LHCN-M2 (cell line): Measurements from ENCODE around the gene NDUFV1. TPM values are rescaled to one million over a fixed set of nuclear protein-coding genes. Genes with fewer than 3 reads are reported as not detected.
"Not testable (repeated sequence)": the region's sequence is repeated elsewhere in the genome, so short reads cannot be mapped to it uniquely, and the experiment has no call there.

Experiments used
- DNase-seq: peaks from one replicate; pipeline ENCODE4 v3.0.0-alpha.2; 2012; ENCODE audit warnings: low read depth
- total RNA-seq: library from RNA; depleted of rRNA; stranded (reverse); fragments of >200 nt; gene quantifications from 2 replicates; pipeline ENCODE4 v1.2.3, GENCODE V29; 2014

Gene NDUFV1
- total RNA-seq, 1 experiment from 2014 or later = 192 TPM

GRCh38 chr11:67627441-67627811 is 20.7 kb downstream of the NDUFV1 start:
- no peak for DNase-seq

GRCh38 chr11:67627812-67628624 is 21.3 kb downstream of the NDUFV1 start:
- no peak for DNase-seq

DNA sequence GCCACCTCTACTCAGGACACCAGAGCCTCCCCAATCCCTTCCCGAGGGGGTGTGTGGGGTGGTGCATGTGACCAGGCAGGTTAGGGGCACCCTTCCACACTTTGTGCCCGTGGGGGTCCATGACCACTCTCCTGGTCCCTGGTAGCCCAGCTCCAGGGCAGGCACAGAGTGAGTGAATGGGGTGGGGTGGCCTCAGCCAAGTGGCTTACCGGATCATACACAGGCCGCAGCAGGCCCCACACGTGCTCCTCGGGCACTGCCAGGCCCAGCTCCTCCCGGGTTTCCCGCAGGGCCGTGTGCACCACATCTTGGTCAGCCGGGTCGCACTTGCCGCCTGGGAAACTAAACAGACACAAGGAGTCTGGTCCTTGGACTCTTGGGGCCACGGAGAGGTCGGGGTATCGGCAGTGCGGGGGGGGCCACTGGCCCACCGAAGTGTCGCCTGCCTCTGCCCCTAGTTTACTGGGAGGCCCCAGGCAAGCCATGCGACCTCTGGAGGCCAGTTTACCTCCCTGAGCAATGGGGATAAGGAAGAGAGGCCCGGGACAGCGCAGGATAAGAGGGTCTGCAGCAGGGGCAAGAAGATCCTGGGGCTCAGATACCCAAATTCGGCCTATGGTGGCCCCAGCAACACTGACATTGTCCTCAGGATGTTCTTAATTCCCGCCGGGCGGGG is 22.1 kb downstream of the NDUFV1 start:
- no peak for DNase-seq

- peak; percentile 66 for DNase-seq
These were observed 22.9 kb downstream of the NDUFV1 start, which contains the start of gene NUDT8 for GRCh38 chr11:67629386-67630227. NUDT8 (minus strand) TSS chr11:67629937; CDS start chr11:67629911, 26 bp downstream.

GRCh38 chr11:67630228-67630942 is 23.6 kb downstream of the NDUFV1 start:
- DNase-seq = peak; percentile 91

DNA sequence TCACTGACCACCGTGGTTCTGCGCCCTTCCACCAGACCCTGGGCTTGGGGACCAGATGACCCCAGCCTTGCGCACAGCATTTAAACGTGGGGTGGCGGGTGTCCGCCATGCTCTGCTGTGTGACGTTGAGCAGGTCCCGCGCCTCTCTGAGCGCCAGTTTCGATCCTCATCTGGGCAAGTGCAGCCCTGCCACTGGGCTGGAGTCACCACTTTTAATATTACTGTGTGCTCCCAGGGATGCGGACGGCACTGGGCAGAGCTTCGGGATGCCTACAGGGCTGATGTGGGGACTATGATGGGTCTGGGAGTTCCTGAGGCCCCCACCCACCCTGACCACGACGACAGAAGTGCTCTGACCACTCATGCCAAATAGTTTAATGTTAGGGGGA is 24.2 kb downstream of the NDUFV1 start:
- no peak for DNase-seq

GRCh38 chr11:67631411-67631810 is 24.7 kb downstream of the NDUFV1 start:
- no peak for DNase-seq

GRCh38 chr11:67631853-67632174 is 25.1 kb downstream of the NDUFV1 start:
- DNase-seq = no peak

- no peak for DNase-seq
These were observed 25.6 kb downstream of the NDUFV1 start for GRCh38 chr11:67632175-67632981.

GRCh38 chr11:67632982-67633755 is 26.4 kb downstream of the NDUFV1 start:
- no peak for DNase-seq

DNA sequence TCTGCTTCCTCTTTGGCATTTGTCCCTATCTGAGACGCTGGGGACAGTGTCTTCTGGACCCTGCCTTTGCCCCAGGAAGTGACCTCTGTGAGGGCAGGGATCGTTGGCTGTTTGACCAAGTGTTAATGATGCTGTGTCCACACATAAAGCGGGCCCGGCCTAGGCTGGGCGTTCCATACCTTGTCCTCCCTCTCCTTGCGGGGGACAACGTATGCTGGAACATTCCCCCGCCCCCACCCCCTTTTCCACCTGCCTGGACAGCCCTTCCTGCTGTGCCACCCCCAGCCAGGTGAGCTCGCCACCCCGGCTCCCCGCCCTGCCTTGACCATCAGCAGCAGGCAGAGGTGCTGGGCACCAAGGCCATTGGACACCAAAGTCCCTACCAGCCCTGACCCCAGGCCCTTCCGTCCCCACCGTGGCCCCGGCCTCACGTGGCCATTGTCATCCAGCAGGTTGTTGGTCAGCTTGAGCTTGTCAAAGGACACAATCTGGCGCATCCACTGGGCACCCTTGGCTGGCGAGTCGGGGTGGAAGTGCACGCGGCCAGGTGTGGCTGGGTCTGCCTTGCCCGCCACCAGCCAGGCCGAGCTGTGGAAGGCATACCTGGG is 27.1 kb downstream of the NDUFV1 start:
- no peak for DNase-seq

DNA sequence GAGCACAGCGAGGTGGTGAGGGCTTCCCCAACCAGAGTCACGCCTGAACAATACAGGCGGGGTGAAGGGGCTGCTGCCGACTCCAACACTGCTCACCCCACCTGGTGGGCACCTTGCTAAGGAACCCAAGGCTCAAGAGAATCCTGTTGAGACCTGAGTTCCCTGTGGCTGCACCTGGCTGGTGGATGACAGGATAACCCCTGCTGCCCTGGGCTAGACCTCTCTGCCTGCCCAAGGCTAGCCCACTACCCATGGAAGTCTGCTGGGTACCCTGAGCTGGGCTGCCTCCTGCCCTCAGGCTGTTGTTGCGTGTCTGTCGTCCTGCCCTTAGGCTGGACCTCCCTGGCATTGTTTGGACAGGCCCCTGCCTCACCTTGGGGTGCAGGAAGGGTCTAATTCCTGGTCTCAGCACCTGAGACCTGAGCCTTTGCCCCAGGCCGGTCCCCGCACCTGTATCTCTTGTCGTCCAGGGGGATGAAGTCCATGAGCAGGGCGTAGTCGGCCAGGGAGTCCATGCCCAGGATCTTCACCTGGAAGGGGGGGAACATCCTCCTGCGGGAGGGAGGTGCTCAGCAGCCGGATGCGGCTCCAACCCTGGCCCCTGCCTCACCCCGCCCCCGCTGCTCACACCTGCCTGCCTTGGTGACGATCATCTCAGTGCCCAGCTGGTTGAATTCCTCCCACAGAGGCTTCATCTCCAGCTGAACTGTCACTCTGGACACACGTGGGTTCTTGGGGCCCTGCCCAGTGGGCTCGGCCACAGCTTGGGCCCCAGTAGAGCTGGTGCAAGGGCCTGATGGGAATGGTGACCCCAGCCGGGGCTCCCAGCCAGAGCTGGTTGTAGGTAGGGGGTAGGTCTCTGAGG is 27.9 kb downstream of the NDUFV1 start:
- DNase-seq = no peak

GRCh38 chr11:67635231-67635521 is 28.4 kb downstream of the NDUFV1 start:
- DNase-seq = no peak

DNA sequence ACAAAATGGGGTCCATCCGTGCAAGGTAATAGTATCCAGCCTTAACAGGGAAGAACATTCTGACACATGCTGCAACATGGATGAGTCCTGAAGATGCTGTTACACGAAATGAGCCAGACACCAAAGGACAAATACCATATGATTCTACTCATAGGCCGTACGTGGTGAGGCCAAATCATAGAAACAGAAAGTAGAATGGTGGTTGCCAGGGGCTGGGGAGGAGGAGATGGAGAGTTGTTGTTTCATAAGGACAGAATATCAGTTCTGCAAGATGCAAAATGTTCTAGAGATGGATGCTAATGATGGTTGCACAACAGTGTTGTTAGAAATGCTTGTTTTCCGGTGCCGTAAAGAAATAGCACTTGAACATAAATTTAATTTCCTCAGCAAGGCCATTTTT is 30.2 kb downstream of the NDUFV1 start:
- no peak for DNase-seq

GRCh38 chr11:67637441-67637840 is 30.7 kb downstream of the NDUFV1 start:
- not testable (repeated sequence) for DNase-seq

GRCh38 chr11:67638535-67639437 is 32.0 kb downstream of the NDUFV1 start:
- no peak for DNase-seq

DNA sequence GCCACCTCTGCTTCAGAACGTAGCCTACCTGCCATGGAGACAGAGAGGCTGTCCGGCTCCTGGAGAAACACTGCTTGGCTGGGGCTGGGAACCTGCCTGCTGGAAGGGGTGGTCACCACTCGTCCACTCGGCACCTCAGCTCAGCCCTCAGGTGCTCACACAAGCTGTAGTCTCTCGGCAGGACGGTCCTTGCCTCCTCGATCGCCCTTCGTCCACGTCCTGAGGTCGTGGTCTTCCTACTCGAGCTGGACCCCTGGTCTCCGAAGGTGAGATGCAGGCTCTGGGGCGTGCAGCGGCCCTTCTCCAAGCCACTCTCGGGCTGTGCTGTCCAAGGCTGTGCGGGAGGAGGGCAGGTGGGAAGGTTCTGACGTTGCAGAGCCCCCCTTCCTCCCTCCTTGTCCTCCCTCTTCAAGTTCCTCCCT is 32.7 kb downstream of the NDUFV1 start, which contains the start of gene TBX10:
Gene TBX10, minus strand, starts transcription at position 326 of the 422 bp plus-strand sequence. Its CDS starts 291 bp downstream, at position 35.
- DNase-seq = no peak
